SK-N-SH treated with all-trans-retinoic acid at 6 μM for 48 hours (cell line): ENCODE results near the gene ARHGEF33.

Source experiments
- ATAC-seq: fragments of 200-7000 bp; cut with Tn5 transposase; 3 replicates; pipeline ENCODE4 v1.9.1; 2020; ENCODE audit warnings: mild to moderate bottlenecking, moderate library complexity
- ARNTL ChIP-seq: fragments of 450-650 bp; formaldehyde crosslinking; IDR thresholded peaks from 2 replicates; pipeline ENCODE4 v1.5.0; 2020; ENCODE audit warnings: low read depth, mild to moderate bottlenecking, moderate library complexity, borderline replicate concordance
- BACH2 ChIP-seq: fragments of 250-450 bp; sonication (Bioruptor Pico); IDR thresholded peaks from 2 replicates; pipeline ENCODE4 v1.9.0; 2021; ENCODE audit warnings: mild to moderate bottlenecking, borderline replicate concordance
- CREB5 ChIP-seq: fragments of 250-450 bp; sonication (Bioruptor Pico); IDR thresholded peaks from 2 replicates; pipeline ENCODE4 v1.5.1; 2020; ENCODE audit warnings: low read depth, mild to moderate bottlenecking, moderate library complexity
- CSDC2 ChIP-seq: fragments of 250-450 bp; sonication (Bioruptor Pico); IDR thresholded peaks from 2 replicates; pipeline ENCODE4 v1.5.0; 2020; ENCODE audit warnings: mild to moderate bottlenecking, moderate library complexity
- ESRRG ChIP-seq: fragments of 250-450 bp; sonication (Bioruptor Pico); IDR thresholded peaks from 2 replicates; pipeline ENCODE4 v1.6.1; 2021; ENCODE audit warnings: mild to moderate bottlenecking
- GLIS3 ChIP-seq: fragments of 250-450 bp; sonication (Bioruptor Pico); IDR thresholded peaks from 2 replicates; pipeline ENCODE4 v1.5.0; 2020; ENCODE audit warnings: mild to moderate bottlenecking, moderate library complexity
- ISL1 ChIP-seq: fragments of 250-450 bp; sonication (Bioruptor Pico); IDR thresholded peaks from 2 replicates; pipeline ENCODE4 v2.1.2; 2022; ENCODE audit warnings: mild to moderate bottlenecking, moderate library complexity
- OSR1 ChIP-seq: fragments of 250-450 bp; sonication (Bioruptor Pico); IDR thresholded peaks from 2 replicates; pipeline ENCODE4 v1.8.0; 2022; ENCODE audit warnings: moderate library complexity, mild to moderate bottlenecking, inconsistent platforms
- PATZ1 ChIP-seq: fragments of 250-450 bp; sonication (Bioruptor Pico); IDR thresholded peaks from 2 replicates; pipeline ENCODE4 v1.8.0; 2020; ENCODE audit warnings: mild to moderate bottlenecking, moderate library complexity, borderline replicate concordance
- POU6F1 ChIP-seq: fragments of 250-450 bp; sonication (Bioruptor Pico); IDR thresholded peaks from 2 replicates; pipeline ENCODE4 v1.8.0; 2021; ENCODE audit warnings: low read depth, mild to moderate bottlenecking, moderate library complexity, borderline replicate concordance
- PPARA ChIP-seq: fragments of 250-450 bp; sonication (Bioruptor Pico); IDR thresholded peaks from 2 replicates; pipeline ENCODE4 v1.5.0; 2020; ENCODE audit warnings: mild to moderate bottlenecking, borderline replicate concordance
- RARB ChIP-seq: fragments of 250-450 bp; sonication (Bioruptor Pico); IDR thresholded peaks from 2 replicates; pipeline ENCODE4 v1.8.0; 2021; ENCODE audit warnings: mild to moderate bottlenecking, moderate library complexity
- SNAI2 ChIP-seq: fragments of 250-450 bp; sonication (Bioruptor Pico); IDR thresholded peaks from 2 replicates; pipeline ENCODE4 v1.5.0; 2020; ENCODE audit warnings: mild to moderate bottlenecking, moderate library complexity
- TCF4 ChIP-seq: fragments of 250-450 bp; sonication (Bioruptor Pico); IDR thresholded peaks from 2 replicates; pipeline ENCODE4 v1.8.0; 2021; ENCODE audit warnings: mild to moderate bottlenecking, moderate library complexity, borderline replicate concordance
- TOX ChIP-seq: fragments of 250-450 bp; sonication (Bioruptor Pico); IDR thresholded peaks from 2 replicates; pipeline ENCODE4 v1.8.0; 2021; ENCODE audit warnings: mild to moderate bottlenecking, moderate library complexity, borderline replicate concordance
- TSHZ2 ChIP-seq: fragments of 250-450 bp; sonication (Bioruptor Pico); IDR thresholded peaks from 2 replicates; pipeline ENCODE4 v1.5.0; 2020; ENCODE audit warnings: mild to moderate bottlenecking, moderate library complexity
- ZC3H10 ChIP-seq: fragments of 250-450 bp; sonication (Bioruptor Pico); IDR thresholded peaks from 2 replicates; pipeline ENCODE4 v1.5.1; 2021; ENCODE audit warnings: mild to moderate bottlenecking, moderate library complexity
- ZFP3 ChIP-seq: fragments of 250-450 bp; sonication (Bioruptor Pico); IDR thresholded peaks from 2 replicates; pipeline ENCODE4 v1.5.0; 2020; ENCODE audit warnings: mild to moderate bottlenecking, moderate library complexity
- ZFP30 ChIP-seq: fragments of 450-650 bp; formaldehyde crosslinking; IDR thresholded peaks from 2 replicates; pipeline ENCODE4 v1.5.0; 2022; ENCODE audit warnings: mild to moderate bottlenecking, moderate library complexity
- ZNF70 ChIP-seq: fragments of 450-650 bp; formaldehyde crosslinking; IDR thresholded peaks from 2 replicates; pipeline ENCODE4 v1.5.0; 2020; ENCODE audit warnings: mild to moderate bottlenecking, moderate library complexity

Gene ARHGEF33

GRCh38 chr2:38925982-38926381 lies 36.3 kb downstream of the ARHGEF33 start:
- no peak for ATAC-seq
- TF ChIP-seq TCF4 (no peak), POU6F1 (CRISPR knock-in tag) (no peak), ZNF70 (CRISPR knock-in tag) (no peak), ZFP3 (CRISPR knock-in tag) (no peak), ISL1 (CRISPR knock-in tag) (no peak), ZFP30 (no peak), GLIS3 (CRISPR knock-in tag) (no peak), TOX (CRISPR knock-in tag) (no peak), ARNTL (CRISPR knock-in tag) (no peak), PPARA (no peak), RARB (CRISPR knock-in tag) (no peak), OSR1 (CRISPR knock-in tag) (no peak), BACH2 (CRISPR knock-in tag) (no peak), CREB5 (CRISPR knock-in tag) (no peak), PATZ1 (CRISPR knock-in tag) (no peak), CSDC2 (CRISPR knock-in tag) (no peak), SNAI2 (CRISPR knock-in tag) (no peak)

GRCh38 chr2:38930600-38930999 lies 40.9 kb downstream of the ARHGEF33 start:
- ATAC-seq: no peak
- TF ChIP-seq ZFP3 (CRISPR knock-in tag): no peak
- TF ChIP-seq PPARA: no peak

GRCh38 chr2:38932586-38932985 lies 42.9 kb downstream of the ARHGEF33 start:
- no peak for ATAC-seq
- no peak for TF ChIP-seq BACH2 (CRISPR knock-in tag)

GRCh38 chr2:38933653-38934052 lies 44.0 kb downstream of the ARHGEF33 start:
- TF ChIP-seq TCF4 (peak; percentile 77), ZFP30 (no peak), ZFP3 (CRISPR knock-in tag) (no peak), TSHZ2 (CRISPR knock-in tag) (no peak), ISL1 (CRISPR knock-in tag) (peak; percentile 40; the same call in 1 of the 2 replicates), ESRRG (CRISPR knock-in tag) (no peak), SNAI2 (CRISPR knock-in tag) (no peak), CSDC2 (CRISPR knock-in tag) (no peak), PPARA (no peak), CREB5 (CRISPR knock-in tag) (no peak), ZC3H10 (no peak), POU6F1 (CRISPR knock-in tag) (no peak), RARB (CRISPR knock-in tag) (no peak)
- ATAC-seq: peak; percentile 46
